Measurements from ENCODE around the gene COL27A1. TPM values are rescaled to one million over a fixed set of nuclear protein-coding genes. Genes with fewer than 3 reads are reported as not detected.
A peak's percentile ranks its signal among the peaks of the same experiment; 100 is the strongest.

COL27A1 gene
- total RNA-seq, 1 donor from 2014 or later = 65.1 TPM

GRCh38 chr9:114117614-114117995, 37.7 kb upstream of the COL27A1 start:
- peak overlapping the region; percentile 6 for H3K4me3 Mint-ChIP-seq
- H3K27me3 Mint-ChIP-seq = peaks cover 18% of the 10 kb centered on the region
- TF ChIP-seq CTCF (conservative IDR thresholded peaks at IDR 0.05) = no peak
- H3K36me3 Mint-ChIP-seq = no peaks in the 10 kb centered on the region
- H3K4me1 Mint-ChIP-seq (ENCODE audit: unreplicated experiment) = peaks cover 32% of the 10 kb centered on the region
- no peaks in the 10 kb centered on the region for H3K9me3 Mint-ChIP-seq
- no peak for DNase-seq (ENCODE audit: extremely low spot score, unreplicated experiment)
- peak overlapping the region; percentile 65 for H3K27ac Mint-ChIP-seq

- Mint-ChIP-seq H3K9me3 (no peaks in the 10 kb centered on the region), H3K4me1 (ENCODE audit: unreplicated experiment) (peaks cover 32% of the 10 kb centered on the region), H3K27me3 (peaks cover 12% of the 10 kb centered on the region), H3K36me3 (no peaks in the 10 kb centered on the region), H3K27ac (peak overlapping the region; percentile 65), H3K4me3 (no peak overlapping the region)
- no peak for TF ChIP-seq CTCF (conservative IDR thresholded peaks at IDR 0.05)
- no peak for DNase-seq (ENCODE audit: extremely low spot score, unreplicated experiment)
Measured at GRCh38 chr9:114117996-114118830, 37.1 kb upstream of the COL27A1 start.

GRCh38 chr9:114119242-114120191, 35.8 kb upstream of the COL27A1 start:
- Mint-ChIP-seq H3K27ac (peak overlapping the region; percentile 3), H3K27me3 (peaks cover 3% of the 10 kb centered on the region), H3K36me3 (no peaks in the 10 kb centered on the region), H3K9me3 (no peaks in the 10 kb centered on the region), H3K4me1 (ENCODE audit: unreplicated experiment) (peaks cover 36% of the 10 kb centered on the region), H3K4me3 (no peak overlapping the region)
- no peak for DNase-seq (ENCODE audit: extremely low spot score, unreplicated experiment)
- TF ChIP-seq CTCF (conservative IDR thresholded peaks at IDR 0.05) = no peak

- Mint-ChIP-seq H3K27ac (peak overlapping the region; percentile 3), H3K4me3 (no peak overlapping the region), H3K9me3 (no peaks in the 10 kb centered on the region), H3K4me1 (ENCODE audit: unreplicated experiment) (peaks cover 45% of the 10 kb centered on the region), H3K27me3 (peaks cover 3% of the 10 kb centered on the region), H3K36me3 (no peaks in the 10 kb centered on the region)
- DNase-seq (ENCODE audit: extremely low spot score, unreplicated experiment) = no peak
- TF ChIP-seq CTCF (conservative IDR thresholded peaks at IDR 0.05) = no peak
Measured at GRCh38 chr9:114120192-114121014, 34.9 kb upstream of the COL27A1 start.

All from type B pancreatic cell (in vitro differentiated cells).